Measurements from ENCODE around the gene PLOD2.

Gene PLOD2

GRCh38 chr3:146033950-146034349, 127.0 kb downstream of the PLOD2 start:
- no peak for DNase-seq

- DNase-seq, result no peak
Observed at GRCh38 chr3:146026547-146026946, 134.4 kb downstream of the PLOD2 start.

GRCh38 chr3:146024260-146024659, 136.7 kb downstream of the PLOD2 start:
- DNase-seq, result no peak

GRCh38 chr3:146020969-146021368, 140.0 kb downstream of the PLOD2 start:
- no peak for DNase-seq

GRCh38 chr3:146019508-146019907, 141.5 kb downstream of the PLOD2 start:
- no peak for DNase-seq

Data from CD4-positive, alpha-beta T cell treated with Interleukin-12 subunit alpha and Interleukin-12 subunit beta, for 1 hour (primary cell).